ENCODE measurements around the gene PSMG3. TPM values are rescaled to one million over a fixed set of nuclear protein-coding genes. Genes with fewer than 3 reads are reported as not detected.

Gene PSMG3
- total RNA-seq, 1 experiment from 2014 or later, result 99.6 TPM

DNA sequence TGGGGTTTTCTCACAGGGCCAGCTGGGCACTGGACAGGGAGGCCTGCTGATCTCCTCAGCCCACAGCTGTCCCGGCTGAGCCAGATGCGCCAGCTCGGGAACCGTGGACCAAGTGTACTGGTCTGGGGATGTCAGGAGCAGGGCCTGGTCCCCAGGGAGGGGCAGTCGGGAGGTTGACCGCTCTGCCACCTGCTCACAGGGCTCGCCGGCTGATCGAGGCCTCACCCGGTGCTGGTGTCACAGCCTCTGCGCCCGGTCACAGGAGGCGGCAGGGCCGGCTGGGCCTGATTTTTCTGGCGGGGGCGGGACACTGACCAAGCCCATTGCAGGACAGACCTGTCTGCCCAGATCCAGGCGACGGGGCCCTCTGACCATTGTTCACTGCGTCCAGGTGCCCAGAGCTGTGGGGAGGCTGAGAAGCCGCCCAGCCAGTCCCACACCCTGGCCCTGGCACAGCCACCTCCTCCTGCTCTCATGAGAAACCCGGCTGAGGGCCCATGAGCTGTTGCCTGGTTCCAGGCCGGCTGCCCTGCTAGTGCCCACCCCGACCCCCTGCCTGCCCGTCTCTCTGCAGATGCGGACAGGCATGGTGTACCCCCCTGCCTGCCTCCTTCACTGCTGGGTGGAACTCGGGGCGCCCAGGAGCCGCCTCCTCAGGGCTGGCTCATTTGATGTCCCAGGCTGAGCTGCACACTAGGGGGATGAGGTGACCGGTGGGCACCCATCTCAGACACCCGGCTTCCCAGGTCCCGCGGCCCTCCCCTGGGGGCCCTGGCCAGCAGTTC is 10.8 kb downstream of the PSMG3 start:
- DNase-seq (ENCODE audit: low spot score), result no peak

DNA sequence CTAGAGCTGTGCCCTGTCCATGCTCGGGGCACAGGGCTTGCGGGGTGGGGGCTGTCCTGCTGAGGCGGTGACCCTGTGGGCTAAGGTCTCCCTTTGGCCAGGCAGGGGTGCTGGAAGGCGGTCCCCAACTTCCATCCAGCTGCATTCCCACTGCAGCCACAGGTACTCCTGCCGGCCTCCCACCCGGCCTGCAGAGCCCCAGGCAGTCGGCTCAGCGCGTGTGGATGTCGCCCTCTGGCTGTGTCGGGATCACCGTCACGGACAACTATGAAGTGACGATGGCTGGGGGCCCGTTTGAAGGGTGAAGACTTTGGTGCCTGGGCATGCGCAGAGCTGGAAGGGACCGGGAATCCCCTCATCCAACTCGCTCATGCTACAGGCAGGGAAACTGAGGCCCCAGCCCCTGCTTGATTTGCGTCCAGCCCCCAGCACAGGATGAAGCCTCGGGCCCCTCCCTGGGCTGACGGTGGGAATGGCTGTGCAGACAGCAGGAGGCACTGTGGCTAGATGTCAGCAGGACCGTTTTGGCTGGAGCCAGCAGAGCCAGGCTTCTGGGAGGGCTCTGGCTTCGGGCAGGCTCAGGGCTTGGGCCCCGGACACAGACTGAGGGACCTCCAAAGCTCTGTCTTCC is 11.5 kb downstream of the PSMG3 start:
- DNase-seq (ENCODE audit: low spot score), result no peak

DNA sequence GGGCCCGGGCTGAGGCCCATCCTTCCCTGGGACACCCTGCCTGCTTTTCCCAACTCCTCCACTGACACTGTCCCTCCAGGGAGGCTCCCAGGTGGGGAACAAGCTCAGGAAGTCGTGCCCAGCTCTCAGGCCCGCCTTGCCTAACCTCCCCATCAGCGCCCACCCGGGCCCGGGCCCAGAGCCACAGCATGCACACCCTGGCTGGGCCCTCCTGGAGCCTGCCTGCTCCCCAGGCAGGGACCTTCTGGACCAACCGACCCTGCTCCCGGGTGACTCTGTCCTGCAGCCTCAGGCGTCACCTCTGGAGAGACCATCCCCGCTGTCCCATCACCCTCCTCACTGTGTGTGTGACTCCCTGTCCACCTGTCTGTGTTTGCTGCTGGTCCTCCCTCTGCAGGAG is 12.1 kb downstream of the PSMG3 start:
- no peak for DNase-seq (ENCODE audit: low spot score)

DNA sequence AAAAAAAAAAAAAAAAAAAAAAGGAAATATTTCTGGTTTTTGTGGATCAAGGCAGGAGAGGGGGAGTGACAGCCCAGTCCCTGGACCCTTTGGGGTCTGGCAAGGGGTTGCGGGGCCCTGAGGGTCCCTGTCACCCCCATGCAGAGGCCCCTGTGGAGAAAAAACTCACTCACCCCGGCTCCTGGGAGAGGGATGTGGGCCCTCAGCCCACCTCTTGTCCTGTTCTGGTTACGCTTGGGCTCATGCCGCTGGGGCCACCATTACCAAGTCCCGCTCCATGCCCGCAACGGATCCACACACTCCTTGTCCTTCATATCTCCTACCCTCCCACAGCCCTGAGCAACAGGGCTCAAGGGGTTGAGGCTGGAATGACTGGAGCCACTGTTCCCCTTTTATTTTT is 12.8 kb downstream of the PSMG3 start:
- no peak for DNase-seq (ENCODE audit: low spot score)

DNA sequence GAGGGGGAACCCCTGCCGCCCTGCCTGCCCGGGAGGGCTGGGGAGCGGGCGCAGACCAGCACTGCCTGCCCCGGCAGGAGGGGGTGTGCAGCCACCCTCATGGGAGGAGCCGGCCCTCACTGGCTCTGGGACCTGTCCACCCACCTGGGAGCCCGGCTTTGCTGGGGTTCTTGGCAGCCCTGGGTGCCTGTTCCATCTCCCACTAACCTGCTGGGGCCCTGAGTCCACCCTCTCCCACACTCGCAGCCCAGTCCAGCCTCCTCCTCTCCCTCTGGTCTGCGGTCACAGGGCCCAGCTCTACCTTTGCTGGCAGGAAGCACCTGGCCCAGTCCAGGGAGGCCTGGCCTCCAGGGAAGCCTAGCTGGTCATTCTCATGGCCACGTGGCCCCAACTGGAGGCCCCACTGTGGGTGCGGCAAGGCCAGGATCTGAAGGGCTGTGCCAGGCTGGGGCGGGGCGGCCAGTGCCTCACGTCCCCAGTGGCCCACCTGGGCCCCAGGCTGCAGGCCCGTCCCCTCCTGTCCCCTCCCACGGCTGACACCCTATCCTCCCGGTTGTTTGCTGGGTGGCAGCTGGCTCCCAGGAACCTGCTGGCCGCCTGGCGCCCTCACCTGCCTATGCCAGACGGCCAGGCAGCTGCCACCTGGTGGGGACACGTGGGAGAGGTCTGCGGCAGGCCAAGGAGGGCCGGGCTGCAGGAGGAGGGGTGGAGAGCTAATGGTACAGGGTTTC is 13.9 kb downstream of the PSMG3 start, which contains the start of gene TMEM184A:
TSS of gene TMEM184A (minus strand) at position 393 of the 731 bp plus-strand sequence. CDS start 721 bp downstream, outside the sequence.
- DNase-seq (ENCODE audit: low spot score), result peak; percentile 94

DNA sequence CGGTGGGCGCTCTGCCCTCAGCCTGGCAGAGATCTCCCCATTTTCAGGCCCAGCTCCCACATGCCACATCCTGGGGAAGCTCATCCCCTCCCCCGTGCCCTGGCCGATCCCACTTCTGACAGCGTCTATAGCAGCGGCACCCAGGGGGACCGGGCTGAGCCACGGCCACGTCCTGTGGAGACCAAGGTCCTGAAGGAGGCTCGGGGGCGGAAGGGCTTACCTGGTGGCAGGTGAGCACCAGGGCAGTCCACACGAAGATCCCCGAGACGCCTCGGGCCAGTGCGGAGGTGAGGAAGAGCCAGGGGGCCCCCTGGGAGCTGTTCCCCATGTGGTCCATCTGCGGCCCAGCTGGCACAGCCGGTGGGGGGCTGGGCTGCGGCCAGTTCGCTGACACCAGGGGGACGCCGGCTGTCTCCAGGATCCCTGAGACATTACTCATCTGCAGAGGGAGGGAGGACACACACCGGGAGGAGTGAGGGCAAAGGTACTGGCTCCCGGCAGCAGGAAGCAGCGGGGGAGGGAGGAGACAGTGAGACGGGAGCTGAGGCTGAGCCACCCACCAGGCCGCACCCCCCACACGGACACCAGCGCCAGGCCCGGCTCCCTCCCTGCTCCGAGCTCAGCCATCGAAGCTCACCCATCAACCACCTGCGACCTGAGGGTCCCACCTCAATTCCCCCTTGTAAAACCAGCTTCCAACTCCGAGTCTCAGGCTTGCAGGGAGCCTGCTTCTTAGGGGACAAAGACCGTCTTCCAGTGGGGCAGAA is 14.6 kb downstream of the PSMG3 start:
- peak; percentile 100 for DNase-seq (ENCODE audit: low spot score)

DNA sequence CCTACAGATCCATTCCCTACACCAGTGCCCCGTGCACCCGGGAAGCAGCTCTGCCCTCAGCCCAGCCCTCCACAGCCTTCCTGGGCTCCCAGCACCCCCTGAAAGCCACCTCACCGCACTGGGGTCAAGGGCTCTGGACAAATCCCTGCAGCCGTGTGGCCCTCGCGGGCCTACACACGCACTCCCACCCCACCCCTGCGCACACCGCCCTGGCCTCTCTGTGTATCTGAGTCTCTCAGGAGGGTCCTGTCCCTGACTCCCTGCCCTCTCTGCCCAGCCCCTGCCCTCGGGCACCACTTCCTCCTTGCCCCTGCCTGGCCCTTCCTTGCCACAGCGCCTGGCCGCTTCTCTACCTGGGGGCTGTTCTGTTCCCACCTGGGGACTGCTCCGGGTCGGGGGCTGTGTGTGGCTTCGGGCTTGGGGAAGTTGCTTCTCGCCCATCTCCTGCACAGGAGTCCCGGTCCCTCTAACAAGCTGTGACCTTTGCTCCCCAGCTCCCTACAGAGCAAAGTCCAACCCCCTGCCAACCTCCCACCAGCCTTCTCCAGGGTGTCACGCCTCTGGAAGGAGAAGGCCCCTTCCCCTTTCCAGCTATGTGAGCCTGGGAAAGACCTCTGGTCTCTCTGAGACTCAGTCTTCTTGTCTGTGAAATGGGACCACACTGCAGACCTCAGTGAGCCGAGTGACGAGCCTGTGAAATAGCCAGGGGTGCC is 15.3 kb downstream of the PSMG3 start:
- no peak for DNase-seq (ENCODE audit: low spot score)

DNA sequence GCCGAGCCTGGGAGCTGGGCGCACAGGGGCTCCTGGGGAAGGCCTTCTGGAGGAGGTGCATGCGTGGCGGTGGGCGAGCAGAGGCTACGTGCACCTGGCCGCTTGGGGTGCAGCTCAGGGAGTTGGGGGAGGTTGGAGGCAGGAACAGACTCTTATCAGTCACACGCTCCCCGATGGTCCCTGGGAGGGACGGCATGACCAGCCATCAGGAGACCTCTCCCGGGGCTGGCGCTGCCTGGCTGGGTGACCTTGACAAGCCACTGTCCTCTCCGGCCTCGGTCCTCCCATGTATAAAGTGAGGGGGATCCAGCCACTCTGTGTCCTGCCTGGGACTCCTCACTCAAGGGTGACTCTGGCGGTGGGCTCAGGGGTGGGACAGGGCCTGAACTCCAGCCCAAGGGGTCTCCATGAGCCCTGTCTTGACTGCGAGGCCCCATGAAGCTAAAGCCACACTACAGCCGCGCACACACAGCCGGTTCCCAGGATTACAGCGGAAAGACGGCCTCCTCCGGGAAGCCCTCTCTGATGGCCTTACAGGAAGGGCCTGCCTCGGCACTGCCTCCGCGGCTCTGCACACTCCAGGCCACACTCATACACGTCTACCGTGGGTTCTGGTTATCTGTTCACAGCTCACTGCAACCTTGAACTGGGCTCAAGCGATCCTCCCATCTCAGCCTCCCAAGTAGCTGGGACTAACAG is 16.2 kb downstream of the PSMG3 start:
- no peak for DNase-seq (ENCODE audit: low spot score)

DNA sequence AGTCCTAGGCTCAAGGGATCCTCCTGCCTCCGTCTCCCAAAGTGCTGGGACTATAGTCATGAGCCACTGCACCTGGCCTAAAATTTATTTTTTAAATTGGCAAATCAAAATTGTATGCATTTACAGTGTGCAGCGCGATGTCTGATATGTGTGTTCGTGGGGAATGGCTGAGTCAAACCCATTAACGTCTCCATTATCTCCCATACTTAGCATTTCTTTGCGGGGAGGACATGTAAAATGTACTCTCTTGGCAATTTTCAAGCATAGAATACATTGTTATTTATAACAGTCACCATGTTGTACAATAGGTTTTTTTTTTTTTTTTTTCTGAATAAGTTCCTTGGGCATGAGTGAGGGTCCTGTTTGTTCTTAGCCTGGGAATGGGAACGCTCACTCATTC is 17.6 kb downstream of the PSMG3 start:
- DNase-seq (ENCODE audit: low spot score), result no peak

DNA sequence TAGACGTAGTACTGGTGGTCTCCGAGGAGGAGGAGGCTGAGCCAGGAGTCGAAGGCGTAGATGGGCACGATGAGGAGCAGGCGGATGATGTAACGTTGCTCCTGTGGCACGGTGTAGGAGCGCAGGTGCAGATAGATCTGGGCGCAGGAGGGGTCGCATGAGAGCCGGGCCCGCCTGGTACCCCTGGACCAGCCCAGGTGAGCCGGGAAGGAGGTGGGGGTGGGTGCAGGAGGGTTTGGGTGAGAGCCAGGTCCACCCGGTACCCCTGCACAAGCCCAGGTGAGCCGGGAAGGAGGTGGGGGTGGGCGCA is 19.0 kb downstream of the PSMG3 start:
- no peak for DNase-seq (ENCODE audit: low spot score)

DNA sequence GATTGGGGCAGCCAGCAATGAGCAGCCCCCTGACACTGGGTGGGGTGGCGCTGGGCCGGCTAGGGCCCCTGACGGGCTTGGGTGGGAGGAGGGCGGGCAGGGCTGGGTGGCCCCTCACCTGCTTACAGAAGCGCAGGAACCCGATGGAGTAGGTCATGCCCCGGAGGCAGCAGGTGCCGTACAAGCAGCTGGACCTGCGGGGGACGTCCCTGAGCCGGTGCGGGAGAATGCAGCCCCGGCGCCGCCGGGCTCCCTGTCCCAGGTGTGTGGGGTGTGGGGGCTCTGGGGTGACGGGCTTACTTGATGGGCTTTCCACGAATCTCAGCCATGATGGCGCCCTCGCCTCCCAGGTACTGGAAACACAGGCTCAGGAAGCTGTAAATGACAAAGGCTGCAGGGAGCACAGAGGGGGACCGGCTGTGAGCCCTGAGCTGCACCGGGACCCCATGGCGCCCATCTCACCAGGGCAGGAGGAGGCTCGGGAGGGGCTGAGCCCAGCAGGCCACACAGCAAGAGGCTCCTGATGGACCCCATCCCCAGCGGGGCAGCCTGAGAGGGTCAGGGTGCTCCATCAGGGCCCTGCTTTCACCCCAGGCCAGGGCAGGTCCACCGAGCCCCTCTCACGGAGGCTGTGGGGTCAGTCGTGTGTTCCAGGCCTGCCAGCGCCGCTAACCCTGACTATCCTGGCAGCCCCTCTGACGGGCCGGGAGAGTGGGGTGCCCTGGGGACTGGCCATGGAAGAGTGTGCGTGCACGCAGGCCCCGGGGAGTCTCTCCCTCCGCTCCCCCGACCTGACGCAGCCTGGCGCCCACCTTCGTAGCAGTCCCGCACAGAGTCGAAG is 19.6 kb downstream of the PSMG3 start:
- DNase-seq (ENCODE audit: low spot score), result no peak

DNA sequence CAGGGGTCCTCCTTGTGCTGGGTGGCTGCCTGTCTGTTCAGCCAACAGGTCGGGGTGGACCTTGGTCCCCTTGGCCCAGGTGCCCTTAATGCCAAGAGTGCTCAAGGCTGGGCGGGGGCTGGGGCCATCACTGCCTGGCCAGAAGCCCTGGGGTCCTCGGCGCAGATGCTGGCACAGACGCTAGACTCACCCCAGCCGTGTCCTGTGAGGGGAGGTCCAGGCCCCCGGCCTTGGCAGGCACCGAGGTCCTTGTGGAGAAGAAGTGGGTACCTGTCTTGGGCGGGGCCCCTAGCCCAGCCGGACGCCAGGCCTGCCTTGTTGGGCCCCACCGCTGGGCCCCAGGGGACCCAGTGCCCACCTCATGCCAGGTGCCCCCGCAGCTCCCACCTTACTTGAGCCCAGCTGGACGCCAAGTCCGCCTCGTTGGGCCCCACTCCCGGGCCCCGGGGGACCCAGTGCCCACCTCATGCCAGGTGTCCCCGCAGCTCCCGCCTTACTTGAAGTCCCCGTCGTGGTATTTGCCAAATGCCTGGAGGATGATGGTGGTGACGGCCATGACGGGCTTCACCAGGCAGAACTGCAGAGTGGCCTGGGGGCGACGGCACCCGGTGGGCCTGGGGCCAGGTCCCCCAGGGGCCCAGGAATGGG is 20.4 kb downstream of the PSMG3 start:
- DNase-seq (ENCODE audit: low spot score), result no peak

DNA sequence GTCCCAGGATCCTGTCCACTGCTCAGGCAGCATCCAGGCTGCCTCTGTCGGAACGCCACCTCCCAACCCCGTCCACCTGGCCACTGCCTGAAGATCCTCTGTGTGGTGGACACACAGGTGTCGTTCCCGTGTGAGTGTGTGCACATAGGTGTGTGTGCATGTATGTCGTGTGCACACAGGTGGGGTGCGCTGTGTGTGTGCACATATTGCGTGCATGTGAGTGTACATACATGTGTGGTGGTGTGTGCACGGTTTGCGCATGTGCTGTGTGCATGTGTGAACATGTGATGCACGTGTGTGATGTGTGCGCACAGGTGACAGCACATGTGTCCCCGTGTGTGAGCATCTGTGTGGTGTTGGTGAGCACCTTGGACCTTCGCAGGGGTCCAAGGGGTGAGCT is 20.9 kb downstream of the PSMG3 start:
- DNase-seq (ENCODE audit: low spot score), result no peak

DNA sequence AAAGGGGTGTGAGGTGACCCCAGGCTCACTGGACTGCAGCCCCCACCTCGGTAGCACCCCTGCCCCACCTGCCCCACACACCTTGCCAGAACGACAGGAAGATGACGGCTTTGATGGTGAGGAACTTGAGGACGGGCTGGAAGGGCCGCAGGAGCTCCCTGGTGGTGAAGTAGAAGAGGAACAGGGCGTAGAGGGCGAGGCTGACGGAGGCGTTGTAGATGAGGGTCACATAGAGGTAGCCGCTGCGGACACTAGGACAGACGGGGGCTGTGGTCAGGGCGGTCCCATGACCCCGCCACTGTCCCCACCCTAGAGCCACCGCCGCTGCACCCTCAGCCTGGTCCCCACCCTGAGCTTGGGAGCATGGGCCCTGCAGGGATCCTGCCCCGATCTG is 21.4 kb downstream of the PSMG3 start:
- no peak for DNase-seq (ENCODE audit: low spot score)

DNA sequence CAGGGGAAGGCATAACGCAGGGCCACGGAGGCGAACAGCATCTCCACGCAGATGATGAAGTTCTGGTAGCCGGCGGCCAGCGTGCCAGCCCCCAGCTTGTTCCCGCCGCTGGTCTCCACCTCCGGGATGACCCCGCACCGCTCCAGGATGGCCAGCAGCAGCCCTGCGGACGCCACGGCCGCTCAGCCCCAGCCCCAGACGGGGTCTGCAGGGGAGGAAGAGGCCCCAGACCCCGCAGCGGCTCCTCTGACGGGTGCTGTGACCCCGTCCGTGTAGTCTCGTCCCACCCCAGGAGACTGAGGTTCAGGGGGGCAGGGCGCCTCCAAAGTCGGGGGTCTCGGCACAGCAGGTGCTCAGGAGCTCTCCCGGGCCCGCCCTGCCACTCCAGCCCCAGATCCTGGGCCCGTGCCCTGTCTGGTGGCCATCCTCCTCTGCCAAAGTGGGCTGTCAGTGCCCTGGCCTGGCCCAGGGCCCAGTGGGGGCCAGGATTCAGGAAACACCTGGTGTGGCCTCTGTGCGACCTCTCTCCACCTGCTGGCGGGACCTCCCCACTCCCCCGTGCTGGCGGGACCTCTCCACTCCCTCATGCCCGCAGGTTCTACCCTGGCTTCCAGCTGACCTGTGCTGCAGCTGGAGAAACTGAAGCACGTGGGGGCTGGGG is 21.9 kb downstream of the PSMG3 start:
- no peak for DNase-seq (ENCODE audit: low spot score)

DNA sequence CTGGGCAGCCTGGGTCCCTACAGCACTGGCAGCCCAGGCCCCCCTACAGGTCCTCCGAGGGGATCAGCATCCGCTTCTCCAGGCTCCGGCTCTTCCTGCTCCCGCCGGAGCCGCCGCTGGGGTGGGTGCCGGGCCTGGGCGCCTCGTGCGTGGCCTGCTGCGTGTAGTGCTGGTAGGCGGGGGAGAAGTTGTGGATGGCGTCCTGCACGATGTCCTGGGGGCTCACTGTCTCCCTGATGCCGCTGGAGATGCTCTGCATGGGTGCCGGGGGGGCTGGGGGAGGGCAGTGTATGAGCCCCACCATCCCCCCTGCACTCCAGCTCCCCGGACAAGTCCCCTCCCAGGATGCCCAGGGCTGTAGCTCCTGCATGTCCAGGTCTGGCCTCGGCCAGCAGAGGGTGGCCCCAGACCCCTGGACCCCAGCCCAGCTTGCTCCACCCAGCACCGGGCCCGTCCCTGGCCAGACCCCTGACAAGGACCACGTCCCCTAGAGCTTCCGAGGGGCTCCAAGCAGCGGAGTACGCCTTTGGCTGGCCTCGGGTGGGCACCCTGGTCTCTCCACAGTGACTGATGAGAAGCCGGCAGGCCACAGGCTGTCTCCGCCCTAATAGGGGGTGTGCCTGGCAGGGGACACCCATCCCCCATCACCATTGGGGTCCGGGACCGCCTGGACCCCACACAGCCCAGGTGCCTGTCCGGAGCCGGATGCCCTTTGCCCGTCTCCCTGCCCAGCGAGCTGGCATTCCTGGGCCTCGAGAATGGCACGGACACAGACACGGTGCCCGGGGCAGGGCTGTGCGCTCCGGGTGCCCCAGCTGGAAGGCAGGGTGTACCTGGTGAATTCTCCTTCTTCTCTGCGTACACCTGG is 22.7 kb downstream of the PSMG3 start:
- DNase-seq (ENCODE audit: low spot score), result no peak

DNA sequence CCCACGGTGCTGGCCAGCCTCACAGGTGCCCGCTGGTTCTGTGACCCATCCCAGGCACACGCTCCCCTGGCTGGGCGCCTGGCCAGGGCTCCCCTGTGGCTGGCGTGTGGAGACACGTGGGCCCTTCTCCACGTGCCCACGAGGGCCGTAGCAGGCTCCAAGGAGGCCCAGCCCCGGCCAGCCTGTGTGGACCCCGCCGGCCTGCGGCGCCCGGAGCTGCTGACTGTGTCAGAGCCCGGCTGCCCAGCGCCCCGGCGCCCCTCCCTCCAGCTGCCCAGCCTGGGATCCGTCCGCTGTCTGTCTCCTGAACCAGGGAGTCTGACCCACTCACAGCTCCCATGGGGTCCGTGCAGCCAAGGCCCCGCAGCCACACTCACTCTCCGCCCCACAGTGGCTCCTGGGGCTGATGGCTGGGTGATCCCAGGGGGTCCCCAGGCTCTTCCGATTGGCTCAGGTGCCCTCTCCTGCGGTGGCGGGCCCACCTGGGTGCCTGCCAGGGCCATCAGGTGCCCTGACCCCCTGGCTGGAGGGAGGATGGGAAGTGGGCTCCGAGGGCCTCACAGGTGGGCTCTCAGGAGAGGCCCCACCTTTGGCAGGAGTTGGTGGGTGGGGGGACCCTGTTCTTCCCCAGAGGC is 23.4 kb downstream of the PSMG3 start:
- DNase-seq (ENCODE audit: low spot score), result no peak

Measured in H4 (cell line).